Measurements from ENCODE around the gene RPS27A.
"Not testable (repeated sequence)": the region's sequence is repeated elsewhere in the genome, so short reads cannot be mapped to it uniquely, and the experiment has no call there.

The RPS27A gene

DNA sequence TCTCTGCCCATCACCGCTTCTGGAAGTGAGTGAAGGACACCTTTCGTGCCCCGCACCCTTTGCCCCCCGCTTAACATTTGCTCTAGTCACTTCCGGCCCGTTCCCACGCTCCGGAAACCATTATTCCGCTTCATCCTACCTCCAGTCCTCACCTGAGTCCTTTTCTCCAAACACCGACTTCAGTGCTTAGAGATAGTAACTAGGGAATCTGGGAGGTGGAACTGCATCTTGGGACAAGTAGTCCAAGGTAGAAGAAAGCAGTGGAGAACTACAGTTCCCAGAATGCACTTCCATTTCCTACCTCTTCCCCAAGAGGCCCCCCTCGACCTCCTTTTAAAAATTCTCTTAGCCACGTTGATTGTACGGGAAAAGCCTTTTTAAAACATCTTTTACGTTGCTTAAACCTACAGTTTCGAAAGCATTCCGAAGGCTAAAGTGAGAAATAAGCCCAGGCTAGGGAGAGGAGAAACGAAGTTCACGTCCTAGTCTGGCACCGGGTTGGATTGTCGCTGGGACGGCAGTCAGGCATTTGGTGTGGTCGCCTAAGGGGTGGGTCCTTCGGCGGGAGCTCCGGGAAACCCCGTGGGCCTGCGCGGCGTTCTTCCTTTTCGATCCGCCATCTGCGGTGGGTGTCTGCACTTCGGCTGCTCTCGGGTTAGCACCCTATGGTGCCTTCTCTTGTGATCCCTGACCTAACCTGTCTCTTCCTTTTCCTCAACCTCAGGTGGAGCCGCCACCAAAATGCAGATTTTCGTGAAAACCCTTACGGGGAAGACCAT is at the start of gene RPS27A, which contains the start of gene CLHC1:
TSS of gene RPS27A (plus strand) at position 605 of the 779 bp plus-strand sequence. CDS start at position 742, 137 bp downstream.
TSS of gene CLHC1 (minus strand) at position 210 of the 779 bp plus-strand sequence. CDS start 9,882 bp downstream, outside the sequence.
- FAIRE-seq (peak; percentile 87), DNase-seq (ENCODE audit: insufficient read length, low spot score) (peak; percentile 55)

DNA sequence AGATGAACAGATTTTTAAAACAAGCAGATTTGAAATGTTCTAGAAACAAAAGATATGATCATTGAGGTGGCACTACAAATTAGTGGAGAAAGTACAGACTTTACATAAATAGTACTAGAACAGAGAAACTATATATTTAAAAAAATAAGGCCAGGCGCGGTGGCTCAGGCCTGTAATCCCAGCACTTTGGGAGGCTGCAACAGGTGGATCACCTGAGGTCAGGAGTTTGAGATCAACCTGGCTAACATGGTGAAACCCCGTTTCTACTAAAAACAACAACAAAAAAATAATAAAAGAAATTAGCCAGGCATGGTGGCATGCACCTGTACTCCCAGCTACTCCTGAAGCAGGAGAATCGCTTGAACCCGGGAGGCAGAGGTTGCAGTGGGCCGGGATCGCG is 45.7 kb upstream of the RPS27A start:
- FAIRE-seq; DNase-seq (ENCODE audit: insufficient read length, low spot score): not testable (repeated sequence)

DNA sequence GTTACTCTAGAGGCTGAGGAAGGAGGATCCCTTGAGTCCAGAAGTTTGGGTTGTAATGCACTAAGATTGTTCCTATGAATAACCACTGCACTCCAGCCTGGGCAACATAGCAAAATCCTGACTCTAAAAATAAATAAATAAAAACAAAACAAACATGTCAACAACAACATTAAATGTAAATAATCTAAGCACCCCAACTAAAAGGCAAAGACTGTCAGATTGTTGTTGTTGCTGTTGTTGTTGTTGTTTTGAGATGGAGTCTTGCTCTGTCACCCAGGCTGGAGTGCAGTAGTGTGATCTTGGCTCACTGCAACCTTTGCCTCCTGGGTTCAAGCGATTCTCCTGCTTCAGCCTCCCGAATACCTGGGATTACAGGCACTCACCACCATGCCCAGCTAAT is 40.6 kb upstream of the RPS27A start:
- not testable (repeated sequence) for DNase-seq (ENCODE audit: insufficient read length, low spot score); FAIRE-seq

DNA sequence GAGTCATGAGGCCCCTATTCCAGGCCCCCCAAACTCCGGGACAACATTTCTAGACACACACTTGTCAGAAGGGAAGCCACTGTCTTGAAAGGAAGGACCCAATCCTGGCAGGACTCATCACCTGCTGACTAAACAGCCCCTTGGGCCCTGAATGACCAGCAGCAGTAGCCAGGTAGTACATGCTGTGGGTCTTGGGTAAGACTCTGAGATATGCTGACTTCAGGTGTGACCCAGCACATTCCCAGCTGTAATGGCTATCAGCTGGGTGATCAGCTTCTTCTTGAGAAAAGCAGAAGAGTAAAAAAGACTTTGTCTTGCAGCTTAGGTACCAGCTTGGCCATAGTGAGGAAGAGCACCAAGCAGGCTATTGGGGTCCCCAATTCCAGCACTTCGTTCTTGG is 36.0 kb upstream of the RPS27A start:
- DNase-seq (ENCODE audit: insufficient read length, low spot score), result no peak
- FAIRE-seq, result no peak

DNA sequence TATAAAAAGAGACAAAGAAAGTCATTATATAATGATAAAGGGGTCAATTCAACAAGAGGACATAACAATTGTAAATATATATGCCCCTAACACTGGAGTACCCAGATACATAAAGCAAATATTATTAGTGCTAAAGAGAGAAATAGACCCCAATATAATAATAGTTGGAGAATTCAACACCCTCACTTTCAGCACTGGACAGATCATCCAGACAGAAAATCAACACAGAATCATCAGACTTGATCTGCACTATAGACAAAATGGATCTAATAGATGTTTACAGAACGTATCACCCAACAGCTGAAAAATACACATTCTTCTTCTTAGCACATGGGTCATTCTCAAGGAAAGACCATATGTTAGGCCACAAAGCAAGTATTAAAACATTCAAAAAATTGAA is 32.1 kb upstream of the RPS27A start:
- FAIRE-seq (no peak), DNase-seq (ENCODE audit: insufficient read length, low spot score) (no peak)

DNA sequence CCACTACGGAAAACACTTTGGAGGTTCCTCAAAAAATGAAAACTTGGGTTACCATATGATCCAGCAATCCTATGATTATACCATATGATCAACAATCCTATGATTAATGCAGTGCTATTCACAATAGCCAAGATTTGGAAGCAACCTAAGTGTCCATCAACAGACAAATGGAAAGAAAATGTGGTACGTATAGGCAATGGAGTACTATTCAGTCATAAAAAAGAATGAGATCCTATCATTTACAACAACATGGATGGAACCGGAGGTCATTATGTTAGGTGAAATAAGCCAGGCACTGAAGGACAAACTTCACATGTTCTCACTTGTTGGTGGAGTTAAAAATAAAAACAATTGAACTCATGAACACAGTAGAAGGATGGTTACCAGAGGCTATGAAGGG is 28.0 kb upstream of the RPS27A start:
- FAIRE-seq, result no peak
- no peak for DNase-seq (ENCODE audit: insufficient read length, low spot score)

DNA sequence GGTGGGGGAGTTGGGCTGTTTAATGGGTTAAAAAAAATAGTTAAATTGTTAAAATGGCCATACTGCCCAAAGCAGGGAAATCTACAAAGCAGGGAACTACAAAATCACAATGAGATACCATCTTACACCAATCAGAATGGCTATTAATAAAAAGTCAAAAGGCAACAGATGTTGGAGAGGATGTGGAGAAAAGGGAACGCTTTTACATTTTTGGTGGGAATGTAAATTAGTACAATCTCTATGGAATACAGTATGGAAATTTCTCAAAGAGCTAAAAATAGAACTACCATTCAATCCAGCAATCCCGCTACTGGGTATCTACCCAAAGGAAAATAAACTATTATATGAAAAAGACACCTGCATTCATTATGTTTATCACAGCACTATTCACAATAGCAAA is 27.5 kb upstream of the RPS27A start:
- FAIRE-seq (no peak), DNase-seq (ENCODE audit: insufficient read length, low spot score) (no peak)

DNA sequence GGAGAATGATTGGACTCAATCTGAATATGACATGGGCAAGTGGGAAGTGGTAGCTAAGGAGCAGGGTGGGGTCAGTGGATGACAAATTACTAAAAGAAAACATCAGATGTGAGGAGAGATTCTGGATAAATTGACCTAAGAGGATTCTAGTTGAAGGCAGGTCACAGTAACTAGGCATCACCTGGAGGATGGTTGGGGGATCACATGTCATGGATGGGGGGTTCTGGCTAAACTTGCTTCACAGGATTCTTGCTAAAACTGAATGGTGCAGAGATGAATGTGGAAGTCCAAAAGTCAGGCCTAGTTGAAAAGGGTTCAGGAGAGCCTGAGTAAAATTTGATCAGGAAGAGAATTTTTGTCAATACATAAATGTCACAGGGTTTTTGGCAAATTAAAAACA is 18.7 kb upstream of the RPS27A start:
- DNase-seq (ENCODE audit: insufficient read length, low spot score), result no peak
- no peak for FAIRE-seq

DNA sequence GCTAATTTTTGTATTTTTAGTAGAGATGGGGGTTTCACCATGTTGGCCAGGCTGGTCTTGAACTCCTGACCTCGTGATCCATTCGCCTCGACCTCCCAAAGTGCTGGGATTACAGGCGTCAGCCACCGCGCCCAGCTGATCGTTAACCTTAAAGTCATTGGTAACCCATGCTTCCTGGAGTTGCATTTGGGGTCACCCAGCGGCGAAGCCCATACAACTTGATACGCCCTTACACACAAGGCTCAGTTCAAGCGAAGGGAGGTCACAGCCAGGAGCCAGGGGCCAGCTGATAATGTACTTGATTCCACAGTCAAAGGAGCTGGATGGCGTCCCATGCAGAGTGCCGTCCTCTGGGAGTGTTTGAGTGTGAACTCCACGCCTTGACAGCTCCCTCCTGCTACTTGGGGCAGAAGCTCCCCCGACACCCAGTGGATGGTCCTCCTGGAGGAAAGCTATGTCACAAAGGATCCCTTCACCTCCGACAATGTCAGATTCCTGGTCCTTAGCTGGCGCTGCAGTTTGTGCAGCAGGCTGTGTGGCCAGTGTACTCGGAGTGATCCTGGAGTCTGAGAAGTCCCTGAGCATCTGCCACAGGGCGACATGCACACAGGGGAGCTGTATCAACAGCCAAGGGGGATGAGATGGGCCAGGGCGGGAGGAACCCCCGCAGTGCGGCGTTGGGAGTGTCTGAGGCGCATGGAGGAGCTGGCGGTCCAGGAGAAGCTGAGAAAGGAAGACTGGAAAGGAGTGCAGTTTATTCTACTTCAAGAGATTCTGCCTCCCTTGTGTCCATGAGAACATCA is 8.3 kb upstream of the RPS27A start:
- DNase-seq (ENCODE audit: insufficient read length, low spot score) (no peak), FAIRE-seq (peak; percentile 21)

DNA sequence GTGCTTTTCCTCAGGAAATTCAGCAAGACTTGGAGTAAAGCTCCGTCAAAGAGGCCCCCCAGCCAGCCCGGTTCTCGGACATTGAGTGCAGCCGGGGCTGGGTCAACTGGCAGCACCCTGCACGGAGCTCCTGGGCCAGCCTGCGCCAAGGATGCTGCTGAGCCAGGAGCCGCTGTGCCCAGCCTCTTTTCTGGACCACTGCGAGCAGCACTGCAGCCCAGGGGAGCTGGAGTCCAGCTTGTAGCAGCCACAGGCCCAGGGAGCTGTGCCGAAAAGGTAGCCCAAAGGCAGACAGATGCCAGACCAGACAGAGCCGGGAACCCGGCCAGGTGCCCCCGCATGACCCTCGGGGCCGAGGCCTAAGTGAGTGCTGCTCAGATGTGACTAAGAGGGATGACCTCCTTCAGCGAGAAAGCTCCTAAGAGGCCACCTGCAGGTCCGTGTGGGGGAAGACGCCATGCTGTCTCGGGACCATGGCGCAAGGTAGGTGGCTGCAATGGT is 7.7 kb upstream of the RPS27A start:
- FAIRE-seq (no peak), DNase-seq (ENCODE audit: insufficient read length, low spot score) (no peak)

DNA sequence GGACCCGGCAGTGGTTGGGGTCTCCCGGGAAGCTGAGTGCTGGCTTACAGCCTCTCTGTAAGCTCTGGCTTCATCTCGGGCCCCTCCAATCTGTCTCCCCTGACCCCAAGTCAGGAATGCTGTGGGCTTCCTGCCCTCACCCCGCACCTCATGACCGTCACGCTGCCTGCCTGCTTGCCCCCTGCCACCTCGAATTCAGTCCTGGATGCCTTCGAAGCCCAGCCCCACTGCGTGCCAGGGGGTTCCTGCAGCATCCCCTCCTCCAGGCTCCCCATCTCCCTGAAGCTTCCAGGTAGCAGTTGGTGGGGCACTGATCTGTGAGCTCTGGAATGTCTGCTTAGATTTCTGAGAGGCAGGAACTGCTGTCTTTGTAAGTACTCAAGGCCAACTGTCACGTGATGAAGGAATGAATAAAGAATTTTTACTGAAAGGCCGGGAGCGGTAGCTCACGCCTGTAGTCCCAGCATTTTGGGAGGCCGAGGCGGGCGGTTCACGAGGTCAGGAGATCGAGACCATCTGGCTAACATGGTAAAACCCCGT is 6.9 kb upstream of the RPS27A start:
- DNase-seq (ENCODE audit: insufficient read length, low spot score) (no peak), FAIRE-seq (no peak)

DNA sequence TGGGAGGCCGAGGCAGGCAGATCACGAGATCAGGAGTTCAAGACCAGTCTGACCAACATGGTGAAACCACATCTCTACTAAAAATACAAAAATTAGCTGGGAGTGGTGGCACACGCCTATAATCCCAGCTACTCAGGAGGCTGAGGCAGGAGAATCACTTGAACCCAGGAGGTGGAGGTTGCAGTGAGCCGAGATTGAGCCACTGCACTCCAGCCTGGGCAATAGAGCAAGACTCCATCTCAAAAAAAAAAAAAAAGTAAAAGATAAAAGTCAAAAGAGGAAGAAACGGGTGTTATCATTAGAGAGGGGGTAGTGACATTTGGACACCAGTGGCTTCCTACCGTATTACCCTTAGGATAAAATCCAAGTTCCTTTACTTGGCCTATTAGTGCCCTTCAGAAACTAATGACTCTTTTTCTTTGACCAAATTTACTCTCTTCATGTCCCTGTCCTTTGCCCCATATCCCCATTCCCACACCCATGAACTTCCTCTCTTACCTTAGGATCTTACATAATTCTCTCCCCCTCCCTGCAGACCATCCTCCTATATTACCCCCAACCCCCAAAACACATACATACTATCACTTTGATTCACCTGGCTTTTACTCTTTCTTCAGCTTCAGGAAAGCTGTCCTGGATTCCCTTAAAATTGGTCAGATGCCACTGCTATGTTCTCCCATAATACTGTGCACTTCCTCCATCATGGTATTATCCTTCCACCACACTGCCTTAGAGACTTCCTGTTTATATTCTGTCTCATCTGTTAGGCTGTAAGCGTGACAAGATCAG is 4.9 kb upstream of the RPS27A start:
- FAIRE-seq; DNase-seq (ENCODE audit: insufficient read length, low spot score): not testable (repeated sequence)

DNA sequence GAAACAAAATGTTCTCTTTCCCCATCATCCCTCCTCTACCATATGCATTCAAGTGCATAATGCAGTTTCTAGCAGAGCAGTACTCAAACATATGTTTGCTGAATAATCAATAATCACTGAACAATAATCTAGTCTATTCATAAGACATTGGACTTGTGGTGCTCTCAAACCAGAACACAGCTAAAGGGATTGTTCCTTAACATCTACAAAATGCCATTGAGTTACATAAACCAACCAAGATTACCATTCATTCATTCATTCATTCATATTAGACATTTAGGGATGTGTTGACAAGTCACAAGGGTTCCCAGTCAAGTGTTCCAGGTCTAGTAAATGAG is 4.3 kb upstream of the RPS27A start:
- DNase-seq (ENCODE audit: insufficient read length, low spot score) (no peak), FAIRE-seq (no peak)

DNA sequence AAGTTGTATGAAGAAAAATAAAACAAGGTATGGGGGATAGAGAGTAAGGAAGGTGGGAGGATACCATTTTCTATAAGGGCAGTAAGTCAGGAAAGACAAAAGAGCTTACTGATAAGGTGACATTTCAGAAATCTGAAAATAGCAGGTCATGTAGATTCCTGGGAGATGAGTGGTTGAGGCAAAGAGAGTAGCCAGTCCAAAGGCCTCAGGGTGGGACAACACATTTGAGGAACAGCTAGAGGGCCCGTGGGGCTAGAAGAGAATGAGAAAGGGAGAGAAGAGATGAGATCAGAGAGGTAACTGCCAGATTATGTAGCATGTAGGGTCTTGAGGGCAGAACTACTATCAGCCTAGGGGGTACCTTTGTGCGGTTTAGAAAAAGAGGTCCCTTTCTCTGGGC is 3.3 kb upstream of the RPS27A start:
- no peak for DNase-seq (ENCODE audit: insufficient read length, low spot score)
- no peak for FAIRE-seq

DNA sequence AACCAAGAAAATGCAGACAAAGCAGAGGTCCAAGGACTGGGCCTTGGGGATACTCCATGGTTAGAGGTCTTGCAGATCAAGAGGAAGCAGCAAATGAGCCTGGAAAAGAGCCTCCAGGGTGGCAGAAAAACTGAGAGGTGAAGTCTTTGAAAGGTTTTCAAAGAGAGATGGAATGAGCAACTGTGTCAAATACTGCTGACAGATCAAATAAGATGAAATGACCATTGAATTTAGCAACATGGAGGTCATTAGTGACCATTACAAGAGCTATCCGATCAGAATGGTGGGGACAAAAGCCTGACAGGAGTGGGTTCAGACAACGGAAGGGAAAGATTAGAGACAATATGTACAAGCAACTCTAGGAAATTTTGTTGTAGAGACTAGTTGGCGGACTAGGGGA is 1.9 kb upstream of the RPS27A start:
- DNase-seq (ENCODE audit: insufficient read length, low spot score) (no peak), FAIRE-seq (no peak)

DNA sequence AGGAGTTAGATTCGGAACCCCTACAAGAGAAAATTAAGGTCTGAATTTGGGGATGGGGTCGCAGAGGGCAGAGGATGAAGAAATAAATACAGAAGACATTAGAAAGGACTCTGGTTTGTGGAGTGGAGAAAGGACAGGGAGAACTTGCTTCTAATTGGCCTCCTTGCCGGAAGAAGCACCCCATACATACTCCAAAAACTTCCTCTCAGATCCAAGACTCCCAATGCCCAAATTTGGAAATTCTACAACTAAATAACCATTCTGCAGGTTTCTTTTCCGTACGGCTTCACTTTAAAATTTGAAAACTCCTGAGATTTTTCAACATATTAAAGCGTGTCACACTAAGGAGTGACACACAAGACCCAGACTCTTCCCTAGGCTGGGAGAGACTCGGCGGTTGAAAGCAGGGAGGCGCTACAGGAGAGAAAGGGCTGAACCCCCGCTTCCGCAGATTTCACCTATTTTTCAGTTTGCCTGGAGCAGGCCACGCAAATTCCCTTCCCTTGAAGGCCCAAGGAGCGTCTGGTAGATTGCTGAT is 873 bp upstream of the RPS27A start:
- FAIRE-seq, result no peak
- DNase-seq (ENCODE audit: insufficient read length, low spot score), result no peak

DNA sequence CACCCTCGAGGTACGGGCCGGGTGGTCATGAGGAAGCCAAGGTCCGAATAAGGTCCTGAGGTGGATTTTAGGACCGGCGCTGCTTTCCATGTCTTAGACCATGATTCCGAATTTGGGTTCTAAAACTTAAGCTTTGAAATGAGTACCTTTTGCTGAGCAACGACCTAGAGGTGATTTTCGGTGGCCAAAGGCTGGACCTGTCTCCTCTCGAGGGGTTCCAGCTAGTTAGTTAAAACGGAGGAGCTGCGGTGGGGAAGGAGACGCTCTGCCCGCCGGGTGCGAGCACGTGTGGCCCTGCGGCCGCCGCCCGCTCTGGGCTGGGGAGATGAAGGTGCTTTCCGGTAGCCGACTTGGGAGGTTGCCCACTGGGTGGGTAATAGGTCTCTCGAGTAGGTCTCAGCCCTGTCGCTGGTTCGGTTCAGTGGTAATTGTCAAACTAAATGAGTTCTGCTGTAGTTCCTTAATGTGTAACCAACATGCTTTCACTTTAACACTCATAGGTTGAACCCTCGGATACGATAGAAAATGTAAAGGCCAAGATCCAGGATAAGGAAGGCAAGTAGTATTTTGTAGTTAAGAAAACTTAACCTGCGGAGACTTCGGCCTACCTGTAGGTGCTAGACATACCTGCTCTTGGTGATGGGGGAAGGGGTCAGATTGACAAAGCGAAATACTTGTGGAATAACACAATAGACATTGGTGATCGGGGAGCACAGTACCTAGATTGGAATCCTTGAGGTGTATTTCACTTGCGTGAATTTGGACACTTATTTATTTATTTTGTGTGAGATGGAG is 572 bp downstream of the RPS27A start:
- FAIRE-seq, result no peak

DNA sequence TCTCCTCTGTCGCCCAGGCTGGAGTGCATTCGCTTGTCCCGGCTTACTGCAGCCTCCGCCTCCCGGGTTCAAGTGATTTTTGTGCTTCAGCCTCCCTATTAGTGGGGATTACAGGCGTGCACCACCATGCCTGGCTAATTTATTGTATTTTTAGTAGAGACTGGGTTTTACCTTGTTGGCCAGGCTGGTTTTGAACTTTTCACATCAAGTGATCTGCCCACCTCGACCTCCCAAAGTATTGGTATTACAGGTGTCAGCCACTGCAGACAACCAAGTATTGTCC is 1.1 kb downstream of the RPS27A start:
- FAIRE-seq (no peak), DNase-seq (ENCODE audit: insufficient read length, low spot score) (no peak)

More for the DNA sequence above, 572 bp downstream of the RPS27A start:
- DNase-seq (ENCODE audit: insufficient read length, low spot score), result no peak

DNA sequence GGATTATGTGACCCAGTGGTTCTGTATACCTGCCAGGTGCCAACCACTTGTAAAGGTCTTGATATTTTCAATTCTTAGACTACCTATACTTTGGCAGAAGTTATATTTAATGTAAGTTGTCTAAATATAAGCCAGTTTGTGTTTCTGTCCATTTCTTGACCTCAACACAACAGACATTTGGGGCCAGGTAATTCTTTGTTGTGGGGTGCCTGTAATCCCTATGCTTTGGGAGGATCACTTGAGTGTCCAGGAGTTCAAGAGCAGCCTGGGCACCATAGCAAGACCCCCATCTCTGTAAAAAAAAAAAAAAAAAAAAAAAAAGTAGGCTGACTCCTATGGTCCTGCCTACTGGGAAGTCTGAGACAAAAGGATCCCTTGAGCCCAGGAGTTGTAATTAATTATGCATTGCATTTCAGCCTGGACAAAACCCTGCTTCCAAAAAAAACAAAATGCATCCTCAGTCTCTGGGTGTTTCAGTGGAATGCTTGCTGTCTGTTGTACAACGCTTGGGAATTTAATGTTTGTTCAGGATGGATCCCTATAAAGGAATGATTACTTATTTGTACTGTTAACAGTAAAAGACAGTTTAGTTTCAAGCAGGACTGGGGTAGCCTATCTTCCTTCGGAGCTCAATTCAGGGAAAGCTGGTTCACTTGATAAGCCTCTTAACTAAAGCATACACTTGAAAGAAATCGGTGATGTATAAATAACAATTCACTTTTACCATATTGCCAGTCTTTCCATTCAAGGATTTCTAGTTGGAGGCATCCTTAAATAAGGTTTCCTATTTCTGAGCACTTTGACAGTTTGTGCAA is 3.4 kb downstream of the RPS27A start:
- FAIRE-seq (no peak), DNase-seq (ENCODE audit: insufficient read length, low spot score) (no peak)

Data from GM19239 (cell line).